ENCODE data around the gene CCDC85C. TPM values are rescaled to one million over a fixed set of nuclear protein-coding genes. Genes with fewer than 3 reads are reported as not detected.
"Not testable (repeated sequence)": the region's sequence is repeated elsewhere in the genome, so short reads cannot be mapped to it uniquely, and the experiment has no call there.

CCDC85C gene
- total RNA-seq, 1 experiment from 2014 or later, result 36.4 TPM

DNA sequence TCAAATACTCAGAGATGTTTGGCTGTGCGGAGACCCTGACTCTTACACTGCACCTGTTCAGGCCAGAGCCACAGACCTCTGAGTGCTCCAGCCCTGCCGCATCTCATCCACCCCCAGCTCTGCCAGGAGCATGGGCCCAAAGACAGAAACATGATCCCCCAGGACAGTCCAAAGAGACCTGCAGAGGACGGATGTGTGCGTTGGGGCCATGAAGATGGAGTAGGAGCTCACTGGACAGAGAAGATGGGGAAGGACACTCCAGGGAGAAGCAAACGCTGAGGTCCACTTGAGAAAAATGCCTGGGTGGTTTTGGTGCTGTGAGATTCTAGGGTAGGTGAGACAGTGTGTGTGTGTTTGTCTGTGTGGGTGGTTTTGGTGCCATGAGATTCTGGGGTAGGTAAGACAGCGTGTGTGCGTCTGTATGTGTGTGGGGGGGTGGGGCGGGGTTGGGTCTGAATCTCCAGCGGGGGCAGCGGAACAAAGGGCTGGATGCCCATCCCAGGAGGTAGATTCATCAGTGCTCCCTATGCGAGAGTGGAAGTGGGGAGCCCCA is 40.1 kb upstream of the CCDC85C start:
- Histone ChIP-seq H3K36me3 (ENCODE audit: low read depth, low read length) (no peaks in the 10 kb centered on the region), H3F3A (ENCODE audit: low read length, unreplicated experiment) (no peaks in the 10 kb centered on the region), H3K9me3 (ENCODE audit: low read length) (no peaks in the 10 kb centered on the region), H3K9ac (ENCODE audit: low read length) (no peak overlapping the region), H3K4me1 (ENCODE audit: insufficient read depth, low read length) (no peaks in the 10 kb centered on the region; the same call in 1 of the 2 replicates), H3K9me2 (replicated peaks; ENCODE audit: low read length) (no peaks in the 10 kb centered on the region), H4K20me1 (ENCODE audit: low read length) (no peaks in the 10 kb centered on the region), H3K79me2 (ENCODE audit: low read length) (no peaks in the 10 kb centered on the region), H3K27ac (ENCODE audit: low read length) (no peak overlapping the region), H3K4me3 (ENCODE audit: low read length) (no peak overlapping the region), H2AFZ (ENCODE audit: low read length) (no peak overlapping the region), H3K4me2 (ENCODE audit: low read length) (no peak overlapping the region), H3K27me3 (ENCODE audit: low read length) (no peaks in the 10 kb centered on the region)
- DNase-seq (no peak), ATAC-seq (no peak)
- POLR2A ChIA-PET (ENCODE audit: unreplicated experiment), result no interaction called here
- intact Hi-C loops (cut with micrococcal nuclease), result no loop called here
- CTCF ChIA-PET, result no interaction called here
- BruUV-seq (replicated peaks), result no TSS peak
- TF ChIP-seq, protein P1, sequence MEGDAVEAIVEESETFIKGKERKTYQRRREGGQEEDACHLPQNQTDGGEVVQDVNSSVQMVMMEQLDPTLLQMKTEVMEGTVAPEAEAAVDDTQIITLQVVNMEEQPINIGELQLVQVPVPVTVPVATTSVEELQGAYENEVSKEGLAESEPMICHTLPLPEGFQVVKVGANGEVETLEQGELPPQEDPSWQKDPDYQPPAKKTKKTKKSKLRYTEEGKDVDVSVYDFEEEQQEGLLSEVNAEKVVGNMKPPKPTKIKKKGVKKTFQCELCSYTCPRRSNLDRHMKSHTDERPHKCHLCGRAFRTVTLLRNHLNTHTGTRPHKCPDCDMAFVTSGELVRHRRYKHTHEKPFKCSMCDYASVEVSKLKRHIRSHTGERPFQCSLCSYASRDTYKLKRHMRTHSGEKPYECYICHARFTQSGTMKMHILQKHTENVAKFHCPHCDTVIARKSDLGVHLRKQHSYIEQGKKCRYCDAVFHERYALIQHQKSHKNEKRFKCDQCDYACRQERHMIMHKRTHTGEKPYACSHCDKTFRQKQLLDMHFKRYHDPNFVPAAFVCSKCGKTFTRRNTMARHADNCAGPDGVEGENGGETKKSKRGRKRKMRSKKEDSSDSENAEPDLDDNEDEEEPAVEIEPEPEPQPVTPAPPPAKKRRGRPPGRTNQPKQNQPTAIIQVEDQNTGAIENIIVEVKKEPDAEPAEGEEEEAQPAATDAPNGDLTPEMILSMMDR (conservative IDR thresholded peaks at IDR 0.05; ENCODE audit: low read depth, low read length), result no peak

DNA sequence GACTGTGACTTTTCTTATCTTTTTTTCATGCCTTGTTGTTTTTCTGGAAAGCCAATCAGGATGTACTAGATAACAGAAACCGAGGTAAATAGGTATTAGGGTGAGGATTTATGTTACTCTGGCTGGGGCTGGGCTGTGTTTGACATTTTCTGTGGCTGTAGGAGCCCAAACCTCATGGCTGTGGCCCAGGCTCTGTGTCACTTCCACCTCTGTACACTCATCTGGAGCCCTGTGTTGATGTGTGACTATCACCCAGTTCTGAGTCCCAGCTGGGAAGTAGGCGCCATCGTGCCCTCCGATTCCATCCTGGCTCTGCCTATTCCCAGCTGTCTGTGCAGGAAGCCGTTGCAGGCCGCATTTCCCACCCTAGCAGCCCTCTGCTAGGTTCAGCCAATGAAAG is 39.3 kb upstream of the CCDC85C start:
- H2AFZ ChIP-seq (ENCODE audit: low read length), result no peak overlapping the region
- no peaks in the 10 kb centered on the region for H3K4me1 ChIP-seq (ENCODE audit: insufficient read depth, low read length)
- no peak for TF ChIP-seq EZH2 (IDR thresholded peaks at IDR 0.05; ENCODE audit: low read length, unreplicated experiment)
- ChIA-PET POLR2A (ENCODE audit: unreplicated experiment) (no interaction called here), CTCF (no interaction called here)
- H3K9me3 ChIP-seq (ENCODE audit: low read length), result no peaks in the 10 kb centered on the region
- H3K4me2 ChIP-seq (ENCODE audit: low read length), result no peak overlapping the region
- H3K9ac ChIP-seq (ENCODE audit: low read length), result no peak overlapping the region
- H3K27ac ChIP-seq (ENCODE audit: low read length), result no peak overlapping the region
- DNase-seq, result peak; percentile 3
- no peaks in the 10 kb centered on the region for H3K27me3 ChIP-seq (ENCODE audit: low read length)
- no peak overlapping the region for H3K4me3 ChIP-seq (ENCODE audit: low read length)
- no peaks in the 10 kb centered on the region for H3K36me3 ChIP-seq (ENCODE audit: low read depth, low read length)
- no peaks in the 10 kb centered on the region for H4K20me1 ChIP-seq (ENCODE audit: low read length)
- ATAC-seq, result peak; percentile 60
- no peaks in the 10 kb centered on the region for H3K9me2 ChIP-seq (replicated peaks; ENCODE audit: low read length)
- H3F3A ChIP-seq (ENCODE audit: low read length, unreplicated experiment), result no peaks in the 10 kb centered on the region
- BruUV-seq (replicated peaks), result no TSS peak
- no peaks in the 10 kb centered on the region for H3K79me2 ChIP-seq (ENCODE audit: low read length)
- intact Hi-C loops (cut with micrococcal nuclease), result no loop called here

DNA sequence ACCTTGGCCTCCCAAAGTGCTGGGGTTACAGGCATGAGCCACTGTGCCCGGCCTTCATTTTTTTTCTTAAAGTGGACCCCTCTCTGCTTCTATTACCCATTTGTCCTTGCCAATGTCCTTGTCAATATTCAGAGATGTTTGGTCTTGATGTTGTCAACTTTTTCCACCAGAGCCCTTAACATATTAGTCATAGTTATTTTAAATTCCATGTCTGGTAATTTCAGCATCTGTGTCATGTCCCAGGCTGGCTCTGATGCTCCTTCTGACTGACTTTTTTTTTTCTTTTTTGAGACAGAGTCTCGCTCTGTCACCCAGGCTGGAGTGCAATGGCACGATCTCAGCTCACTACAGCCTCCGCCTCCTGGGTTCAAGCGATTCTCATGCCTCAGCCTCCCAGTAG is 38.8 kb upstream of the CCDC85C start:
- H3K27ac ChIP-seq (ENCODE audit: low read length); H3F3A ChIP-seq (ENCODE audit: low read length, unreplicated experiment); H3K4me2 ChIP-seq (ENCODE audit: low read length); H3K4me1 ChIP-seq (ENCODE audit: insufficient read depth, low read length); ATAC-seq; intact Hi-C loops (cut with micrococcal nuclease); H3K9me3 ChIP-seq (ENCODE audit: low read length); H3K4me3 ChIP-seq (ENCODE audit: low read length); BruUV-seq (replicated peaks); H2AFZ ChIP-seq (ENCODE audit: low read length); H3K9me2 ChIP-seq (replicated peaks; ENCODE audit: low read length); H3K9ac ChIP-seq (ENCODE audit: low read length); POLR2A ChIA-PET (ENCODE audit: unreplicated experiment); DNase-seq; H4K20me1 ChIP-seq (ENCODE audit: low read length); H3K27me3 ChIP-seq (ENCODE audit: low read length); H3K36me3 ChIP-seq (ENCODE audit: low read depth, low read length); H3K79me2 ChIP-seq (ENCODE audit: low read length): not testable (repeated sequence)
- CTCF ChIA-PET, result interaction anchor here (0.6 kb wide), 1 partner anchor 118 kb away, joined by 5 read pairs; no protein-coding TSS in a partner anchor

DNA sequence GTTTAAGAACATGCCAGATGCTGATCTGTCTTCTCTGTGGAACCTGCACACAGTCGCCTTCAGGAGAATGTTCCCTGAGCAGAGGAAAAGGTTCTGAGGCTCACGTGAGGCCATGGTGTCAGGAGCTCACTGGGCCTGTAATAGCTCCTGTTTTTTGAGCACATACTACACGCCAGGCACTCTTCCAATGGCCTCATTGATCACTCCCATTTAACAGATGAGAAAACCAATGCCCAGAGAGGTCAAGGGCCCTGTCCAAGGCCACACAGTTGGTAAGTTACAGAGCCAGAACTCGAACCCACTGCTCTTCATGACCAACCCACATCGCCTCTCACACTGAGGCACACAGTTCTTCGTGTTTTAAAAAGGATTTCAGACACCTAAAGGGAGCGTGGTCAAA is 33.6 kb upstream of the CCDC85C start:
- Histone ChIP-seq H3K4me1 (ENCODE audit: insufficient read depth, low read length) (no peaks in the 10 kb centered on the region), H3K4me3 (ENCODE audit: low read length) (no peak overlapping the region), H3K9me2 (replicated peaks; ENCODE audit: low read length) (no peaks in the 10 kb centered on the region), H3K9ac (ENCODE audit: low read length) (no peak overlapping the region), H3K9me3 (ENCODE audit: low read length) (no peaks in the 10 kb centered on the region), H3K79me2 (ENCODE audit: low read length) (no peaks in the 10 kb centered on the region), H3K4me2 (ENCODE audit: low read length) (no peak overlapping the region), H2AFZ (ENCODE audit: low read length) (no peak overlapping the region), H3K27ac (ENCODE audit: low read length) (no peak overlapping the region), H3F3A (ENCODE audit: low read length, unreplicated experiment) (no peaks in the 10 kb centered on the region), H4K20me1 (ENCODE audit: low read length) (no peaks in the 10 kb centered on the region), H3K36me3 (ENCODE audit: low read depth, low read length) (no peaks in the 10 kb centered on the region), H3K27me3 (ENCODE audit: low read length) (no peaks in the 10 kb centered on the region)
- ATAC-seq (no peak), DNase-seq (no peak)
- TF ChIP-seq, protein P1 (conservative IDR thresholded peaks at IDR 0.05; ENCODE audit: low read depth, low read length), result no peak
- TF ChIP-seq EZH2phosphoT487 (IDR thresholded peaks at IDR 0.05; ENCODE audit: borderline replicate concordance, low read length) (no peak), EZH2 (IDR thresholded peaks at IDR 0.05; ENCODE audit: low read length, unreplicated experiment) (no peak)
- no TSS peak for BruUV-seq (replicated peaks)
- POLR2A ChIA-PET (ENCODE audit: unreplicated experiment), result interaction anchor here (0.7 kb wide), 1 partner anchor 20 kb away, joined by 7 read pairs; no protein-coding TSS in a partner anchor
- CTCF ChIA-PET, result no interaction called here
- intact Hi-C loops (cut with micrococcal nuclease), result no loop called here

Measured in PC-3 (cell line).